Naive thymus-derived CD4-positive, alpha-beta T cell (primary cell): Measurements from ENCODE around the gene SPACDR. TPM values are rescaled to one million over a fixed set of nuclear protein-coding genes. Genes with fewer than 3 reads are reported as not detected.

Experiments used
- ATAC-seq: fragments of 150-1000 bp; cut with Tn5 transposase; 2 replicates; pipeline ENCODE4 v1.10.0; 2021; ENCODE audit warnings: mild to moderate bottlenecking, moderate library complexity
- CTCF ChIA-PET: fragments of 350-600 bp; sonication (Branson Sonifier 250); formaldehyde crosslinking; loops from one replicate; lab custom pipeline; 2021; ENCODE audit warnings: antibody characterized with exemption; lab: Charles Lee
- POLR2A ChIA-PET: fragments of 350-600 bp; sonication (Branson Sonifier 250); formaldehyde crosslinking; loops from one replicate; lab custom pipeline; 2021; ENCODE audit warnings: antibody characterized with exemption, inconsistent platforms; lab: Charles Lee
- DNase-seq, 9 donors: peaks; one replicate each; pipeline versions ENCODE4 v3.0.0 to v3.0.0-alpha.2; 2020 to 2022; ENCODE audit warnings: mixed read lengths in 1 of 9
- H3K27ac ChIP-seq: one replicate; pipeline ENCODE4 v1.7.0; 2013; ENCODE audit warnings: mild to moderate bottlenecking, low read depth, low read length, moderate library complexity
- H3K27me3 ChIP-seq, 2 donors: one replicate each; pipeline ENCODE4 v1.7.0; 2013; ENCODE audit warnings: low read length in 2 of 2, mild to moderate bottlenecking in 2 of 2, moderate library complexity in 2 of 2; ENCODE audit not compliant: control insufficient read depth in 2 of 2, insufficient read depth in 2 of 2
- H3K36me3 ChIP-seq, 3 experiments: 1 replicate in 2 of 3; 2 replicates in 1 of 3; pipeline ENCODE4 v1.7.0; 2013; ENCODE audit warnings: low read length in 3 of 3, mild to moderate bottlenecking in 3 of 3, moderate library complexity in 1 of 3; ENCODE audit not compliant: insufficient read depth in 3 of 3, control insufficient read depth in 2 of 3
- H3K4me1 ChIP-seq, 2 donors: one replicate each; pipeline ENCODE4 v1.7.0; 2013; ENCODE audit warnings: low read length in 2 of 2, mild to moderate bottlenecking in 2 of 2, moderate library complexity in 1 of 2; ENCODE audit not compliant: control insufficient read depth in 2 of 2, insufficient read depth in 2 of 2
- H3K4me3 ChIP-seq: 2 replicates; pipeline ENCODE4 v1.7.0; 2013; ENCODE audit warnings: mild to moderate bottlenecking, low read length
- H3K9me3 ChIP-seq, 3 experiments: 1 replicate in 2 of 3; 2 replicates in 1 of 3; pipeline ENCODE4 v1.7.0; 2013; ENCODE audit warnings: low read length in 3 of 3; ENCODE audit not compliant: control insufficient read depth in 2 of 3
- H3K27ac Mint-ChIP-seq, 9 donors: one replicate each; pipeline ENCODE4 v1.8.0; 2020 to 2022; ENCODE audit warnings: mixed read lengths in 9 of 9, mild to moderate bottlenecking in 8 of 9, moderate library complexity in 5 of 9, inconsistent platforms in 2 of 9
- H3K27me3 Mint-ChIP-seq, 5 donors: one replicate each; pipeline ENCODE4 v1.8.0; 2021 to 2022; ENCODE audit warnings: mixed read lengths in 5 of 5, mild to moderate bottlenecking in 1 of 5
- H3K36me3 Mint-ChIP-seq, 5 donors: one replicate each; pipeline ENCODE4 v1.8.0; 2020 to 2022; ENCODE audit warnings: mixed read lengths in 5 of 5, mild to moderate bottlenecking in 3 of 5, inconsistent platforms in 1 of 5
- H3K4me1 Mint-ChIP-seq, 7 donors: one replicate each; pipeline ENCODE4 v1.8.0; 2020 to 2022; ENCODE audit warnings: mixed read lengths in 7 of 7, mild to moderate bottlenecking in 3 of 7, inconsistent platforms in 1 of 7
- H3K4me3 Mint-ChIP-seq, 10 donors: one replicate each; pipeline ENCODE4 v1.8.0; 2020 to 2022; ENCODE audit warnings: mild to moderate bottlenecking in 10 of 10, mixed read lengths in 10 of 10, moderate library complexity in 6 of 10, inconsistent platforms in 2 of 10
- H3K9me3 Mint-ChIP-seq, 11 donors: one replicate each; pipeline ENCODE4 v1.8.0; 2020 to 2022; ENCODE audit warnings: mixed read lengths in 11 of 11, mild to moderate bottlenecking in 4 of 11, inconsistent platforms in 1 of 11, moderate library complexity in 1 of 11
- intact Hi-C, 2 donors: fragments of 100-400 bp; cut with micrococcal nuclease; formaldehyde crosslinking; loops; one replicate each; pipeline ENCODE4 v1.15.1; 2023
- polyA plus RNA-seq, 2 donors: library from polyadenylated mRNA; unstranded; fragments of 300-500 nt; fragmentation: Illumina TruSeq; gene quantifications; one replicate each; pipeline ENCODE4 v1.2.3, GENCODE V29; 2021
- total RNA-seq, 6 experiments: library from RNA in 5 of 6; stranded (reverse) in 5 of 6; gene quantifications; 1 replicate in 5 of 6; 2 replicates in 1 of 6; pipeline ENCODE4 v1.2.3 and lab custom pipeline; 2021 to 2026

The SPACDR gene
- total and polyA plus RNA-seq, 7 experiments from 2014 or later: 0.85 to 7.8 (median 2.2) TPM; not detected in 1

GRCh38 chr7:100491192-100491578 lies 27.1 kb upstream of the SPACDR start:
- H3K4me3 Mint-ChIP-seq: no peak overlapping the region
- no peaks in the 10 kb centered on the region for H3K36me3 ChIP-seq
- no peaks in the 10 kb centered on the region for H3K9me3 Mint-ChIP-seq
- H3K4me1 ChIP-seq: peaks cover 0 to 8% of the 10 kb centered on the region in 2 donors
- no peak overlapping the region for H3K27ac ChIP-seq
- intact Hi-C loops: no loop called here
- ChIA-PET CTCF (interaction anchor here (0.8 kb wide), 1 partner anchor 396 kb away, joined by 3 read pairs; no protein-coding TSS in a partner anchor), POLR2A (interaction anchor here (0.6 kb wide), 1 partner anchor 42 kb away, joined by 3 read pairs; no protein-coding TSS in a partner anchor)
- ATAC-seq: no peak
- peaks cover 0 to 25% (median 0%) of the 10 kb centered on the region in 5 donors for H3K27me3 Mint-ChIP-seq
- peak overlapping the region in 2 of 9 donors; percentile 10 to 49 for H3K27ac Mint-ChIP-seq
- peaks cover 0 to 2% (median 0%) of the 10 kb centered on the region in 5 donors for H3K36me3 Mint-ChIP-seq
- H3K4me3 ChIP-seq: no peak overlapping the region
- no peak for DNase-seq
- H3K27me3 ChIP-seq: no peaks in the 10 kb centered on the region
- no peaks in the 10 kb centered on the region for H3K9me3 ChIP-seq
- H3K4me1 Mint-ChIP-seq: peaks cover 8 to 26% (median 21%) of the 10 kb centered on the region in 7 donors

DNA sequence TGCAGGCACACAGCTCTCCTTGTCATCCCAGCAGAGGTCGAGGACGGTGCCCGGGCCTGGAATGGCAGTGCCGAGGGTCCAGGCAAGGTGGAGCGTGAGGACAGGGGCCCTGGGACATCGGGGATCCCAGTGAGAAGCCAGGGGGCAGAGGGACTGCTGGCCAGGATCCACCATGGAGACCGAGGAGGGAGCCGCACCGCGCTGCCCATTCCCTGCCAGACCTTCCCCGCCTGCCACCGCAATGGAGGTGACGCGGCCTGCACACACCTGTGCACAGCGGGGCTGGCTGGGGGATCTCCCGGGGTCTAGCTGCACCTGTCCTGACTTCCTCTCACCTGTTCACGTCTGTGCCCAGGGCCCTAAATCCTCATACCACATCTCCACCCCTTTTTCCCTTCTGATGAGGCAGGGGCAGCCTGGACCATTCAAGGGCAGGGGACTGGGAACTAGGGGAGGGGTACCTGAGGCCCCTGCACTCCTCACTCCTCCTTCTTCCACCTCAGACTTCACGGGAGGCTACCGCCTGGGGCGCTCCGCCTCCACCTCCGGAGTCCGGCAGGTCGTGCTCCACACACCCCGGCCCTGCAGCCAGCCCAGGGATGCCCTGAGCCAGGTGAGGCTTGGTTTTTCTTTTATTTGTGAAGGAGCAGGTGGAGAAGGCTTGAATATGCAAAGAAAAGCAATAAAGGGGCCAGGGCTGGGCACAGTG lies 26.6 kb upstream of the SPACDR start:
- H3K4me3 ChIP-seq: no peak overlapping the region
- H3K9me3 Mint-ChIP-seq: peaks cover 0 to 1% (median 0%) of the 10 kb centered on the region in 11 donors
- ATAC-seq (no peak), DNase-seq (no peak)
- intact Hi-C loops: no loop called here
- H3K27ac ChIP-seq: no peak overlapping the region
- ChIA-PET CTCF (interaction anchor here (0.9 kb wide), 1 partner anchor 68 kb away, joined by 3 read pairs; no protein-coding TSS in a partner anchor), POLR2A (interaction anchor here (0.6 kb wide), 1 partner anchor 43 kb away, joined by 3 read pairs; no protein-coding TSS in a partner anchor)
- H3K4me3 Mint-ChIP-seq: no peak overlapping the region
- no peaks in the 10 kb centered on the region for H3K9me3 ChIP-seq
- H3K27me3 ChIP-seq: no peaks in the 10 kb centered on the region
- H3K4me1 ChIP-seq: peaks cover 0 to 8% of the 10 kb centered on the region in 2 donors
- peaks cover 0 to 2% (median 0%) of the 10 kb centered on the region in 5 donors for H3K36me3 Mint-ChIP-seq
- peaks cover 0 to 23% (median 0%) of the 10 kb centered on the region in 5 donors for H3K27me3 Mint-ChIP-seq
- no peaks in the 10 kb centered on the region for H3K36me3 ChIP-seq
- peaks cover 8 to 30% (median 22%) of the 10 kb centered on the region in 7 donors for H3K4me1 Mint-ChIP-seq
- peak overlapping the region in 1 of 9 donors; percentile 25 for H3K27ac Mint-ChIP-seq

DNA sequence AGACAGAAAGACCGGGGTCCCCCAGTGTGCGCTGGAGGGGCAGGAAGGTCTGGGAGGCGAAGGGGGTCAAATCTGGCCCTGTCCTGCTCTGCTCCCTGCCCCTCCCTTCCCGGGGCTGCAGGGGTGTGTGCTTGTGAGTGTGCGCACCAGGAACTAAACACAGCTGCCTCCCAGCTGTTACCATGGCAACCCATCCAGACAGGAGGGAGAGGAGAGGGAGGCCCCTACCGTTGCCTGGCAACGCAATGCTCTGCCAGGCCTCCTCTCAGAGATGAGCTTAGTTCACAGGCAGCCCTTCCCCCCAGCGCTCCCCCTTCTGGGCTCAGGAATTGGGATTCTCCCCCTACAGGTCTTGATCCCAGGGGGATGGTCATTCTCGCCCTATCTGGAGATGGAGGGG lies 25.8 kb upstream of the SPACDR start:
- ATAC-seq (peak; percentile 55), DNase-seq (peak in 5 of 9 donors; percentile 23 to 61 (median 53))
- Mint-ChIP-seq H3K4me3 (no peak overlapping the region), H3K9me3 (peaks cover 0 to 1% (median 0%) of the 10 kb centered on the region in 11 donors), H3K27me3 (peaks cover 0 to 17% (median 0%) of the 10 kb centered on the region in 5 donors), H3K4me1 (peaks cover 8 to 25% (median 21%) of the 10 kb centered on the region in 7 donors), H3K27ac (peak overlapping the region in 1 of 9 donors; percentile 55), H3K36me3 (peaks cover 0 to 2% (median 0%) of the 10 kb centered on the region in 5 donors)
- ChIA-PET POLR2A (no interaction called here), CTCF (interaction anchor here (0.9 kb wide), 1 partner anchor 69 kb away, joined by 3 read pairs; no protein-coding TSS in a partner anchor)
- peaks cover 0 to 8% of the 10 kb centered on the region in 2 donors for H3K4me1 ChIP-seq
- no peaks in the 10 kb centered on the region for H3K27me3 ChIP-seq
- H3K27ac ChIP-seq: no peak overlapping the region
- H3K36me3 ChIP-seq: no peaks in the 10 kb centered on the region
- intact Hi-C loops: no loop called here
- H3K9me3 ChIP-seq: no peaks in the 10 kb centered on the region
- no peak overlapping the region for H3K4me3 ChIP-seq

- POLR2A ChIA-PET: interaction anchor here (1.1 kb wide), 1 partner anchor 10 kb away, joined by 4 read pairs; no protein-coding TSS in a partner anchor
- Mint-ChIP-seq H3K9me3 (peaks cover 0 to 1% (median 0%) of the 10 kb centered on the region in 11 donors), H3K27me3 (peaks cover 0 to 12% (median 0%) of the 10 kb centered on the region in 5 donors), H3K27ac (peak overlapping the region in 1 of 9 donors; percentile 65), H3K4me3 (no peak overlapping the region), H3K36me3 (peaks cover 0 to 2% (median 0%) of the 10 kb centered on the region in 5 donors), H3K4me1 (peaks cover 8 to 23% (median 18%) of the 10 kb centered on the region in 7 donors)
- intact Hi-C loops: no loop called here
- H3K27me3 ChIP-seq: no peaks in the 10 kb centered on the region
- H3K4me3 ChIP-seq: no peak overlapping the region
- no peak overlapping the region for H3K27ac ChIP-seq
- H3K36me3 ChIP-seq: no peaks in the 10 kb centered on the region
- DNase-seq: no peak
- CTCF ChIA-PET: no interaction called here
- peaks cover 0 to 5% of the 10 kb centered on the region in 2 donors for H3K4me1 ChIP-seq
- no peak for ATAC-seq
- H3K9me3 ChIP-seq: no peaks in the 10 kb centered on the region
Measured at GRCh38 chr7:100489121-100489520, 25.1 kb upstream of the SPACDR start.

GRCh38 chr7:100488333-100489095 lies 24.5 kb upstream of the SPACDR start:
- ATAC-seq (no peak), DNase-seq (no peak)
- H3K4me3 Mint-ChIP-seq: no peak overlapping the region
- H3K27ac Mint-ChIP-seq: no peak overlapping the region
- CTCF ChIA-PET: no interaction called here
- intact Hi-C loops: no loop called here
- H3K4me1 ChIP-seq: no peaks in the 10 kb centered on the region
- no peak overlapping the region for H3K4me3 ChIP-seq
- H3K27me3 ChIP-seq: no peaks in the 10 kb centered on the region
- H3K4me1 Mint-ChIP-seq: peaks cover 7 to 21% (median 15%) of the 10 kb centered on the region in 7 donors
- H3K9me3 Mint-ChIP-seq: peaks cover 0 to 1% (median 0%) of the 10 kb centered on the region in 11 donors
- no peak overlapping the region for H3K27ac ChIP-seq
- POLR2A ChIA-PET: interaction anchor here (1.1 kb wide), 1 partner anchor 9 kb away, joined by 4 read pairs; no protein-coding TSS in a partner anchor
- no peaks in the 10 kb centered on the region for H3K36me3 ChIP-seq
- peaks cover 0 to 8% (median 0%) of the 10 kb centered on the region in 5 donors for H3K27me3 Mint-ChIP-seq
- H3K36me3 Mint-ChIP-seq: peaks cover 0 to 2% (median 0%) of the 10 kb centered on the region in 5 donors
- H3K9me3 ChIP-seq: no peaks in the 10 kb centered on the region

DNA sequence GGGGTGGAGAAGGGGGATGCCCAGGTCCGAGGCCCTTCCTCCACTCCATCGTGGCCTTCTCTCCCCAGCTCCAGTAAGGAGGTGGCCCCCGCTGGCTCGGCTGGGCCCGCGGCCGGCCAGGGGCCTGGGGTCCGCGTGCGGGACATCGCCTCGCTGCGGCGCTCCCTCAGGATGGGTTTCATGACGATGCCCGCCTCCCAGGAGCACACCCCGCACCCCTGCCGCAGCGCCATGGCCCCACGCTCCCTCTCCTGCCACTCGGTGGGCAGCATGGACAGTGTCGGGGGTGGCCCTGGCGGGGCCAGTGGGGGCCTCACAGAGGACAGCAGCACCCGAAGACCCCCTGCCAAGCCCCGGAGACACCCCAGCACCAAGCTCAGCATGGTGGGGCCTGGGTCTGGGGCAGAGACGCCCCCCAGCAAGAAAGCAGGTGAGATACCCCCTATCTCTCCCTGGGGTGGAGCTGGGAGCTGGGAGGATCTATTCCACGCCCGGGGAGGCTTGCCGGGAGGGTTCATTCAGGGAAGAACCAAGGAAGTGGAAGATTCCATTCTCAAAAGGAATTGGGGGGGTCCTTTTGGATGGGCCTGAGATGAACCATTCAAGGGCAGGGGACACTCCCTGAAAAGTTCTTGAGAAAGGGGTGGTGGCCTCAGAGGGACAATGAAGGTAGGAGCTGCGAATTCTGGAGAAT lies 22.8 kb upstream of the SPACDR start:
- ATAC-seq (no peak), DNase-seq (no peak)
- Mint-ChIP-seq H3K36me3 (no peaks in the 10 kb centered on the region), H3K27ac (no peak overlapping the region), H3K27me3 (peaks cover 0 to 2% (median 0%) of the 10 kb centered on the region in 5 donors), H3K4me3 (no peak overlapping the region), H3K4me1 (peaks cover 7 to 19% (median 13%) of the 10 kb centered on the region in 7 donors), H3K9me3 (peaks cover 0 to 1% (median 0%) of the 10 kb centered on the region in 11 donors)
- Histone ChIP-seq H3K27me3 (no peaks in the 10 kb centered on the region), H3K36me3 (no peaks in the 10 kb centered on the region), H3K27ac (no peak overlapping the region), H3K4me3 (no peak overlapping the region), H3K4me1 (peaks cover 6 to 11% of the 10 kb centered on the region in 2 donors), H3K9me3 (no peaks in the 10 kb centered on the region)
- POLR2A ChIA-PET: interaction anchor here (0.5 to 0.7 kb wide), 4 partner anchors 33 to 74 kb away, joined by 3 to 4 read pairs (median 3); partner anchors contain the start of gene PPP1R35
- CTCF ChIA-PET: interaction anchor here (0.6 to 1.0 kb wide), 4 partner anchors 19 to 385 kb away, joined by 3 to 8 read pairs (median 4); no protein-coding TSS in a partner anchor
- intact Hi-C loops: no loop called here
